ENCODE measurements around the gene PPP4R3C.

GRCh38 chrX:27444093-27444908 is 18.8 kb downstream of the PPP4R3C start:
- TF ChIP-seq GATA2 (IDR thresholded peaks at IDR 0.05; ENCODE audit: low read depth, low read length): no peak
- no peak for TF ChIP-seq GATA3 (IDR thresholded peaks at IDR 0.05; ENCODE audit: low read depth, low read length)
